Panc1 (cell line): ENCODE results near the gene FAHD2B. TPM values are rescaled to one million over a fixed set of nuclear protein-coding genes. Genes with fewer than 3 reads are reported as not detected.
"Not testable (repeated sequence)": the region's sequence is repeated elsewhere in the genome, so short reads cannot be mapped to it uniquely, and the experiment has no call there.

Experiments used
- ATAC-seq: fragments of 200-7000 bp; cut with Tn5 transposase; 2 replicates; pipeline ENCODE4 v1.9.1; 2020; ENCODE audit warnings: mild to moderate bottlenecking, moderate library complexity
- BruUV-seq: library from RNA; stranded (reverse); fragments of 400-500 nt; replicated peaks from 2 replicates; lab custom pipeline; 2021; lab: Mats Ljungman, UMichigan
- CTCF ChIA-PET: fragments of 300-600 bp; sonication (Branson Sonifier 250); formaldehyde crosslinking; loops from one replicate; lab custom pipeline; 2022; ENCODE audit warnings: antibody characterized with exemption; lab: Charles Lee
- POLR2A ChIA-PET: fragments of 300-600 bp; sonication (Branson Sonifier 250); formaldehyde crosslinking; loops from one replicate; lab custom pipeline; 2022; ENCODE audit warnings: antibody characterized with exemption; lab: Charles Lee
- DNase-seq: peaks from one replicate; pipeline ENCODE4 v3.0.0-alpha.2; 2010; ENCODE audit warnings: low read depth, low spot score
- H3K27ac ChIP-seq: 2 replicates; pipeline ENCODE4 v1.5.1; 2011; ENCODE audit warnings: mild to moderate bottlenecking, low read length, inconsistent platforms
- H3K27me3 ChIP-seq: fragments of 200-500 bp; sonication (Bioruptor generic); 2 replicates; pipeline ENCODE4 v1.6.0; 2014; ENCODE audit warnings: low read length, inconsistent platforms; ENCODE audit not compliant: control insufficient read depth, insufficient read depth
- H3K36me3 ChIP-seq: fragments of 200-500 bp; sonication (Bioruptor generic); 2 replicates; pipeline ENCODE4 v1.5.1; 2014; ENCODE audit warnings: inconsistent platforms, mild to moderate bottlenecking, low read length, moderate library complexity; ENCODE audit not compliant: control insufficient read depth, insufficient read depth
- H3K4me1 ChIP-seq: 2 replicates; pipeline ENCODE4 v1.5.1; 2011; ENCODE audit warnings: inconsistent platforms, mild to moderate bottlenecking, low read length, moderate library complexity; ENCODE audit not compliant: control insufficient read depth, insufficient read depth
- H3K4me3 ChIP-seq, 2 experiments: 2 replicates each; pipeline ENCODE4 v1.5.1; 2011 to 2012; ENCODE audit warnings: low read depth in 2 of 2, low read length in 2 of 2, mild to moderate bottlenecking in 2 of 2, inconsistent platforms in 1 of 2, moderate library complexity in 1 of 2
- H3K9me3 ChIP-seq: fragments of 200-500 bp; sonication (Bioruptor generic); 2 replicates; pipeline ENCODE4 v1.5.1; 2014; ENCODE audit warnings: low read depth, mild to moderate bottlenecking, inconsistent platforms, low read length, moderate library complexity; ENCODE audit not compliant: control insufficient read depth, insufficient read depth
- in situ Hi-C: cut with HindIII; loops from 2 replicates; pipeline ENCODE4 v1.10.0; 2016; ENCODE audit warnings: low sequenced_read_pairs, low pct_unique_long_range_greater_than_20kb
- intact Hi-C: fragments of 100-400 bp; cut with micrococcal nuclease; formaldehyde crosslinking; loops from one replicate; pipeline ENCODE4 v1.10.0; 2022; ENCODE audit not compliant: unreplicated experiment
- total RNA-seq: library from RNA; stranded (reverse); gene quantifications from one replicate; pipeline ENCODE4 v1.2.1, GENCODE V29; 2021; ENCODE audit not compliant: unreplicated experiment

FAHD2B gene
- total RNA-seq, 1 experiment from 2014 or later, result 15.4 TPM

DNA sequence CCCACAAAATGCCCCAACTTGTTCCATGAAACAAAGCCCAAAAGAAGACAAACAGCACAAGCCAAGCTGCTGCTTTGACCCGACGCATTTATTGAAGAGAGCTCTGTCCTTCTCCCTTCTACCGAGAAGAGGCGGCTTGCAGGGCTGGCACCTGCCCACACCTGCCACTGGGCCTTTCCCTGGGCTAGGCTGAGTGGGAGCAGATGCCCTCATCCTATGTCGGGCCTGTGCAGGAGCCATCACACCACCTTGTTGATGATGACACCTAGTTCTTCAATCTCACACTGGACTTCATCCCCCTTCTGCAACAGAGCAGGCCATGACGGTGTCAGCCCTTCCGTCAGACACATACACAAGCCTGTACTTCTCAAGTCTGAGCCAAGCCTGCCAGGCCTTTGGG is 11.2 kb downstream of the FAHD2B start:
- H3K27ac ChIP-seq, in situ Hi-C loops, H3K4me1 ChIP-seq, H3K27me3 ChIP-seq, H3K9me3 ChIP-seq, intact Hi-C loops, ATAC-seq, BruUV-seq, CTCF ChIA-PET, H3K36me3 ChIP-seq, H3K4me3 ChIP-seq, POLR2A ChIA-PET, DNase-seq: not testable (repeated sequence)

- BruUV-seq, H3K4me1 ChIP-seq, in situ Hi-C loops, H3K36me3 ChIP-seq, H3K4me3 ChIP-seq, DNase-seq, CTCF ChIA-PET, POLR2A ChIA-PET, H3K27me3 ChIP-seq, H3K9me3 ChIP-seq, H3K27ac ChIP-seq, intact Hi-C loops: not testable (repeated sequence)
- ATAC-seq, result peak; percentile 33; the same call in 1 of the 2 replicates
Observed at GRCh38 chr2:97082206-97082605, 12.5 kb downstream of the FAHD2B start.

- H3K36me3 ChIP-seq, H3K27me3 ChIP-seq, H3K4me3 ChIP-seq, DNase-seq, BruUV-seq, CTCF ChIA-PET, in situ Hi-C loops, POLR2A ChIA-PET, ATAC-seq, H3K4me1 ChIP-seq, H3K9me3 ChIP-seq, intact Hi-C loops, H3K27ac ChIP-seq: not testable (repeated sequence)
Observed at GRCh38 chr2:97080855-97081254, 13.8 kb downstream of the FAHD2B start.

DNA sequence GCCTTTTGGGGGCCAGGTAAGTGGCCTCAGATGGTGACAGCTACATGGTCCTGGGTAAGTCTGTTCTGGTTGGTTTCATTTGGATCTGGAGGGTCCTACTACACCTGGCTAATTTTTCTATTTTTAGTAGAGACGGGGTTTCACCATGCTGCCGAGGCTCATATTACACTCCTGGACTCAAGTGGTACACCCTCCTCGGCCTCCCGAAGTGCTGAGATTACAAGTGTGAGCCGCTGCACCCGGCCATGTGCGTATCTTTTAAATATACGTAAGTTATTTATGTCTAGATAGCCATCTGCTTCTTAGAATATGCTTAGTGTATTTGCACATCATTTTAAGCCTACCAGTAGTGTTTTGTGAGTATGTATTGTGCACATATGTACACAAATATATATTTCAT is 17.5 kb downstream of the FAHD2B start:
- CTCF ChIA-PET, in situ Hi-C loops, H3K4me1 ChIP-seq, DNase-seq, H3K27me3 ChIP-seq, intact Hi-C loops, ATAC-seq, H3K9me3 ChIP-seq, H3K36me3 ChIP-seq, POLR2A ChIA-PET, BruUV-seq, H3K4me3 ChIP-seq, H3K27ac ChIP-seq: not testable (repeated sequence)

GRCh38 chr2:97070915-97071314 is 23.8 kb downstream of the FAHD2B start:
- H3K36me3 ChIP-seq, POLR2A ChIA-PET, H3K9me3 ChIP-seq, ATAC-seq, CTCF ChIA-PET, H3K4me1 ChIP-seq, H3K27me3 ChIP-seq, DNase-seq, BruUV-seq, H3K4me3 ChIP-seq, intact Hi-C loops, H3K27ac ChIP-seq, in situ Hi-C loops: not testable (repeated sequence)

DNA sequence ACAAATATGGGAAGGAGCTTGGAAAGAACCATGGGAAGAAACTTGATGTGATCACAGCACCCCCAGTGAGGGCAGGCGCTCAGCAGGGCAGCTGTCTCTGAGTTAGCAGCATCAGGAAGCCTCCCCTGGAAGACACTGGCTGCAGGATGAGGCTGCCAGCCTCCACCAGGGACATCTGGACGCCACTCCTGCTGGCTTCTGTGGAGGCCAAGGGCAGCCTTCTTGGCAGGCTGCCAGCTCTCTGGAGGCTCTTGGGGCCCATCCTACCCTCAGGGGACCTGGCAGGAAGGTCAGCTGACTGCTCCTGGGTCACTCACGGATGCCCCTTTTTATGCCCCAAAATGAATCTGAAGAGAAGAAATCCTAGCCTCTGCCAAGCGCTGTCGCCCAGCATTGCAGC is 26.0 kb downstream of the FAHD2B start:
- CTCF ChIA-PET, H3K36me3 ChIP-seq, ATAC-seq, POLR2A ChIA-PET, in situ Hi-C loops, H3K27ac ChIP-seq, H3K27me3 ChIP-seq, DNase-seq, H3K4me1 ChIP-seq, BruUV-seq, intact Hi-C loops, H3K9me3 ChIP-seq, H3K4me3 ChIP-seq: not testable (repeated sequence)
